ENCODE results near the gene TNFSF8.

The TNFSF8 gene

GRCh38 chr9:114913217-114913616 is 17.2 kb downstream of the TNFSF8 start:
- Histone ChIP-seq H3K4me2 (ENCODE audit: insufficient read depth, low read length, poor library complexity, severe bottlenecking) (no peak overlapping the region), H2BK12ac (ENCODE audit: low read length) (no peak overlapping the region), H3K27me3 (ENCODE audit: control insufficient read depth in 3 of 3, insufficient read depth in 3 of 3, low read depth in 1 of 3, low read length in 3 of 3) (no peaks in the 10 kb centered on the region), H3K4ac (ENCODE audit: low read length) (no peak overlapping the region), H3K14ac (ENCODE audit: low read length) (no peak overlapping the region), H3K4me3 (ENCODE audit: low read length in 2 of 2) (no peak overlapping the region), H3K27ac (replicated peaks; ENCODE audit: low read length) (no peak overlapping the region), H2AK5ac (ENCODE audit: low read depth, low read length) (no peak overlapping the region), H3K4me1 (ENCODE audit: control insufficient read depth in 2 of 2, insufficient read depth in 1 of 2, low read depth in 1 of 2, low read length in 2 of 2) (peaks cover 0 to 1% of the 10 kb centered on the region in 2 donors), H2BK5ac (ENCODE audit: low read length) (no peak overlapping the region), H3K36me3 (replicated peaks in 1 of 2; ENCODE audit: control insufficient read depth in 2 of 2, insufficient read depth in 2 of 2, low read length in 2 of 2) (no peaks in the 10 kb centered on the region), H3K9ac (ENCODE audit: low read depth, low read length, poor library complexity) (no peak overlapping the region), H2AFZ (ENCODE audit: low read length) (no peak overlapping the region), H2BK15ac (ENCODE audit: low read length) (no peak overlapping the region), H3K9me3 (replicated peaks in 1 of 2; ENCODE audit: control insufficient read depth in 2 of 2, insufficient read depth in 1 of 2, low read depth in 1 of 2, low read length in 2 of 2) (no peaks in the 10 kb centered on the region), H4K8ac (ENCODE audit: low read depth, low read length) (no peak overlapping the region), H2BK120ac (ENCODE audit: low read depth, low read length) (no peak overlapping the region), H4K91ac (ENCODE audit: low read depth, low read length, poor library complexity) (no peak overlapping the region), H3K18ac (ENCODE audit: low read length) (no peak overlapping the region), H3K79me1 (ENCODE audit: low read depth, low read length) (no peaks in the 10 kb centered on the region), H3K23ac (ENCODE audit: low read depth, low read length, poor library complexity) (no peak overlapping the region)
- no CpG with 5 or more reads among the region's 5 CpGs for WGBS, 2 donors (ENCODE audit: extremely low coverage in 2 of 2, insufficient read length in 2 of 2, insufficient replicate concordance in 1 of 2)
- DNase-seq (ENCODE audit: low spot score), result no peak

GRCh38 chr9:114911167-114911821 is 19.1 kb downstream of the TNFSF8 start:
- Histone ChIP-seq H3K9me3 (replicated peaks in 1 of 2; ENCODE audit: control insufficient read depth in 2 of 2, insufficient read depth in 1 of 2, low read depth in 1 of 2, low read length in 2 of 2) (no peaks in the 10 kb centered on the region), H4K8ac (ENCODE audit: low read depth, low read length) (no peak overlapping the region), H3K4ac (ENCODE audit: low read length) (no peak overlapping the region), H2BK12ac (ENCODE audit: low read length) (no peak overlapping the region), H3K9ac (ENCODE audit: low read depth, low read length, poor library complexity) (no peak overlapping the region), H4K91ac (ENCODE audit: low read depth, low read length, poor library complexity) (no peak overlapping the region), H3K27ac (replicated peaks; ENCODE audit: low read length) (no peak overlapping the region), H3K14ac (ENCODE audit: low read length) (no peak overlapping the region), H2BK120ac (ENCODE audit: low read depth, low read length) (no peak overlapping the region), H2BK5ac (ENCODE audit: low read length) (no peak overlapping the region), H3K79me1 (ENCODE audit: low read depth, low read length) (no peaks in the 10 kb centered on the region), H3K4me3 (ENCODE audit: low read length in 2 of 2) (no peak overlapping the region), H3K18ac (ENCODE audit: low read length) (no peak overlapping the region), H2BK15ac (ENCODE audit: low read length) (no peak overlapping the region), H3K23ac (ENCODE audit: low read depth, low read length, poor library complexity) (no peak overlapping the region), H3K4me2 (ENCODE audit: insufficient read depth, low read length, poor library complexity, severe bottlenecking) (no peak overlapping the region), H3K36me3 (replicated peaks in 1 of 2; ENCODE audit: control insufficient read depth in 2 of 2, insufficient read depth in 2 of 2, low read length in 2 of 2) (no peaks in the 10 kb centered on the region), H3K4me1 (ENCODE audit: control insufficient read depth in 2 of 2, insufficient read depth in 1 of 2, low read depth in 1 of 2, low read length in 2 of 2) (peaks cover 0 to 6% of the 10 kb centered on the region in 2 donors), H2AK5ac (ENCODE audit: low read depth, low read length) (no peak overlapping the region), H2AFZ (ENCODE audit: low read length) (no peak overlapping the region), H3K27me3 (ENCODE audit: control insufficient read depth in 3 of 3, insufficient read depth in 3 of 3, low read depth in 1 of 3, low read length in 3 of 3) (no peaks in the 10 kb centered on the region)
- no CpG with 5 or more reads among the region's 2 CpGs for WGBS, 2 donors (ENCODE audit: extremely low coverage in 2 of 2, insufficient read length in 2 of 2, insufficient replicate concordance in 1 of 2)
- DNase-seq (ENCODE audit: low spot score), result peak; percentile 51

GRCh38 chr9:114910541-114910940 is 19.9 kb downstream of the TNFSF8 start:
- DNase-seq (ENCODE audit: low spot score), result no peak
- Histone ChIP-seq H2BK12ac (ENCODE audit: low read length) (no peak overlapping the region), H3K27ac (replicated peaks; ENCODE audit: low read length) (no peak overlapping the region), H3K79me1 (ENCODE audit: low read depth, low read length) (no peaks in the 10 kb centered on the region), H3K27me3 (ENCODE audit: control insufficient read depth in 3 of 3, insufficient read depth in 3 of 3, low read depth in 1 of 3, low read length in 3 of 3) (no peaks in the 10 kb centered on the region), H2AFZ (ENCODE audit: low read length) (no peak overlapping the region), H3K14ac (ENCODE audit: low read length) (no peak overlapping the region), H2AK5ac (ENCODE audit: low read depth, low read length) (no peak overlapping the region), H3K9ac (ENCODE audit: low read depth, low read length, poor library complexity) (no peak overlapping the region), H2BK5ac (ENCODE audit: low read length) (no peak overlapping the region), H3K4me2 (ENCODE audit: insufficient read depth, low read length, poor library complexity, severe bottlenecking) (no peak overlapping the region), H3K4me3 (ENCODE audit: low read length in 2 of 2) (no peak overlapping the region), H4K8ac (ENCODE audit: low read depth, low read length) (no peak overlapping the region), H3K9me3 (replicated peaks in 1 of 2; ENCODE audit: control insufficient read depth in 2 of 2, insufficient read depth in 1 of 2, low read depth in 1 of 2, low read length in 2 of 2) (no peaks in the 10 kb centered on the region), H3K18ac (ENCODE audit: low read length) (no peak overlapping the region), H2BK120ac (ENCODE audit: low read depth, low read length) (no peak overlapping the region), H4K91ac (ENCODE audit: low read depth, low read length, poor library complexity) (no peak overlapping the region), H2BK15ac (ENCODE audit: low read length) (no peak overlapping the region), H3K4me1 (ENCODE audit: control insufficient read depth in 2 of 2, insufficient read depth in 1 of 2, low read depth in 1 of 2, low read length in 2 of 2) (peaks cover 0 to 6% of the 10 kb centered on the region in 2 donors), H3K23ac (ENCODE audit: low read depth, low read length, poor library complexity) (no peak overlapping the region), H3K36me3 (replicated peaks in 1 of 2; ENCODE audit: control insufficient read depth in 2 of 2, insufficient read depth in 2 of 2, low read length in 2 of 2) (no peaks in the 10 kb centered on the region), H3K4ac (ENCODE audit: low read length) (no peak overlapping the region)
- WGBS, 2 donors (ENCODE audit: extremely low coverage in 2 of 2, insufficient read length in 2 of 2, insufficient replicate concordance in 1 of 2), result no CpG with 5 or more reads among the region's 4 CpGs

GRCh38 chr9:114909661-114910060 is 20.7 kb downstream of the TNFSF8 start:
- H3K4me2 ChIP-seq (ENCODE audit: insufficient read depth, low read length, poor library complexity, severe bottlenecking), result no peak overlapping the region
- no peak overlapping the region for H2BK15ac ChIP-seq (ENCODE audit: low read length)
- H3K4me3 ChIP-seq (ENCODE audit: low read length in 2 of 2), result no peak overlapping the region
- no peak overlapping the region for H2BK12ac ChIP-seq (ENCODE audit: low read length)
- no CpG with 5 or more reads among the region's 1 CpG for WGBS, 2 donors (ENCODE audit: extremely low coverage in 2 of 2, insufficient read length in 2 of 2, insufficient replicate concordance in 1 of 2)
- no peak overlapping the region for H2BK5ac ChIP-seq (ENCODE audit: low read length)
- no peaks in the 10 kb centered on the region for H3K36me3 ChIP-seq (replicated peaks in 1 of 2; ENCODE audit: control insufficient read depth in 2 of 2, insufficient read depth in 2 of 2, low read length in 2 of 2)
- no peak overlapping the region for H3K4ac ChIP-seq (ENCODE audit: low read length)
- no peak overlapping the region for H3K27ac ChIP-seq (replicated peaks; ENCODE audit: low read length)
- peaks cover 0 to 6% of the 10 kb centered on the region in 2 donors for H3K4me1 ChIP-seq (ENCODE audit: control insufficient read depth in 2 of 2, insufficient read depth in 1 of 2, low read depth in 1 of 2, low read length in 2 of 2)
- H2AK5ac ChIP-seq (ENCODE audit: low read depth, low read length), result no peak overlapping the region
- DNase-seq (ENCODE audit: low spot score), result no peak
- H3K14ac ChIP-seq (ENCODE audit: low read length), result no peak overlapping the region
- H3K27me3 ChIP-seq (ENCODE audit: control insufficient read depth in 3 of 3, insufficient read depth in 3 of 3, low read depth in 1 of 3, low read length in 3 of 3), result no peaks in the 10 kb centered on the region
- H2BK120ac ChIP-seq (ENCODE audit: low read depth, low read length), result no peak overlapping the region
- no peaks in the 10 kb centered on the region for H3K79me1 ChIP-seq (ENCODE audit: low read depth, low read length)
- no peak overlapping the region for H3K9ac ChIP-seq (ENCODE audit: low read depth, low read length, poor library complexity)
- no peak overlapping the region for H4K8ac ChIP-seq (ENCODE audit: low read depth, low read length)
- no peak overlapping the region for H4K91ac ChIP-seq (ENCODE audit: low read depth, low read length, poor library complexity)
- no peak overlapping the region for H3K18ac ChIP-seq (ENCODE audit: low read length)
- H2AFZ ChIP-seq (ENCODE audit: low read length), result no peak overlapping the region
- H3K9me3 ChIP-seq (replicated peaks in 1 of 2; ENCODE audit: control insufficient read depth in 2 of 2, insufficient read depth in 1 of 2, low read depth in 1 of 2, low read length in 2 of 2), result no peaks in the 10 kb centered on the region
- H3K23ac ChIP-seq (ENCODE audit: low read depth, low read length, poor library complexity), result no peak overlapping the region

Data from neuronal stem cell (in vitro differentiated cells).